ENCODE measurements around the gene GLRA1.

DNA sequence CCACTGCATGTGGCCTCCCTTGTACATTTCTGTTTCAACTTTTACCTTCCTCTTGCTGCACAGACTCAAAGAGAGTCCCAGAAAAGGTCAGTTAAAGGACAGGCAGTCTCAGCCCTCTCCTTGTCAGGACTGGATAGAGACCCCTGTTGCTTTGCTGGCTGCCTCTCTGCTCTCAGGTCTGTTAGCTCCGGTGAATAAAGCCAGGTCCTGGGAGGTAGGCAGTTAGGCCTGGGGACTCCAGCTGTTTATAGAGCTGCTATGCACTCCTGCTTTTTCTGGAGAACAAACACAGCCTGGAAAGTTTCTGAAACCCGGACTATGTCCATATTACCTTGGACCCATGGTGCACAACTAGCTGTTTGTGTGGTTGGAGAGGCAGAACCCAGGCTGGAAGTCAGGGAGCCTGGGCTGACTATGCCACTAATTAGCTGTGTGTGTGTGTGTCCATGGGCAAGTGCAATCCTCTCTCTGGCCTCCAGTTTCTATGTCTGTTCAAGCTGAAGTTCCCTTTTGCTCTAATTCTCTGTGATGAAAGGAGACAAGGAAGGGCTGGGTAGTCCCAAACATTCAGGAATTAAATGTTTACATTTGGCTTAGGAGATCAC is 42.9 kb downstream of the GLRA1 start:
- TF ChIP-seq CTCF (conservative IDR thresholded peaks at IDR 0.05): no peak
- TF ChIP-seq ZFX (IDR thresholded peaks at IDR 0.05): no peak
